MM.1S (cell line): ENCODE data around the gene CSTPP1.

ENCODE experiments used
- EZH2 ChIP-seq: fragments of 300-600 bp; sonication (generic); optimal IDR thresholded peaks from 2 replicates; pipeline ENCODE3; 2017; ENCODE audit warnings: low read depth, mild to moderate bottlenecking, antibody characterized with exemption, low read length, mixed read lengths
- EZH2phosphoT487 ChIP-seq: fragments of 300-600 bp; sonication (generic); IDR thresholded peaks from 2 replicates; pipeline ENCODE4 v1.6.1; 2018; ENCODE audit warnings: antibody characterized with exemption, low read length
- TF ChIP-seq, protein P1 (sequence below): fragments of 300-600 bp; sonication (generic); IDR thresholded peaks from 2 replicates; pipeline ENCODE4 v1.5.1; 2016; ENCODE audit warnings: antibody characterized with exemption, low read length, mixed read lengths

GRCh38 chr11:47056261-47056915 is 119.8 kb downstream of the CSTPP1 start:
- TF ChIP-seq, protein P1, sequence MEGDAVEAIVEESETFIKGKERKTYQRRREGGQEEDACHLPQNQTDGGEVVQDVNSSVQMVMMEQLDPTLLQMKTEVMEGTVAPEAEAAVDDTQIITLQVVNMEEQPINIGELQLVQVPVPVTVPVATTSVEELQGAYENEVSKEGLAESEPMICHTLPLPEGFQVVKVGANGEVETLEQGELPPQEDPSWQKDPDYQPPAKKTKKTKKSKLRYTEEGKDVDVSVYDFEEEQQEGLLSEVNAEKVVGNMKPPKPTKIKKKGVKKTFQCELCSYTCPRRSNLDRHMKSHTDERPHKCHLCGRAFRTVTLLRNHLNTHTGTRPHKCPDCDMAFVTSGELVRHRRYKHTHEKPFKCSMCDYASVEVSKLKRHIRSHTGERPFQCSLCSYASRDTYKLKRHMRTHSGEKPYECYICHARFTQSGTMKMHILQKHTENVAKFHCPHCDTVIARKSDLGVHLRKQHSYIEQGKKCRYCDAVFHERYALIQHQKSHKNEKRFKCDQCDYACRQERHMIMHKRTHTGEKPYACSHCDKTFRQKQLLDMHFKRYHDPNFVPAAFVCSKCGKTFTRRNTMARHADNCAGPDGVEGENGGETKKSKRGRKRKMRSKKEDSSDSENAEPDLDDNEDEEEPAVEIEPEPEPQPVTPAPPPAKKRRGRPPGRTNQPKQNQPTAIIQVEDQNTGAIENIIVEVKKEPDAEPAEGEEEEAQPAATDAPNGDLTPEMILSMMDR: no peak
- TF ChIP-seq EZH2phosphoT487 (no peak), EZH2 (no peak)
